Measurements from ENCODE around the gene SFTA2. TPM values are rescaled to one million over a fixed set of nuclear protein-coding genes. Genes with fewer than 3 reads are reported as not detected.
"Not testable (repeated sequence)": the region's sequence is repeated elsewhere in the genome, so short reads cannot be mapped to it uniquely, and the experiment has no call there.

Gene SFTA2
- polyA plus RNA-seq, 4 donors = 0.83 to 3.2 (median 1.6) TPM; not detected in 1

DNA sequence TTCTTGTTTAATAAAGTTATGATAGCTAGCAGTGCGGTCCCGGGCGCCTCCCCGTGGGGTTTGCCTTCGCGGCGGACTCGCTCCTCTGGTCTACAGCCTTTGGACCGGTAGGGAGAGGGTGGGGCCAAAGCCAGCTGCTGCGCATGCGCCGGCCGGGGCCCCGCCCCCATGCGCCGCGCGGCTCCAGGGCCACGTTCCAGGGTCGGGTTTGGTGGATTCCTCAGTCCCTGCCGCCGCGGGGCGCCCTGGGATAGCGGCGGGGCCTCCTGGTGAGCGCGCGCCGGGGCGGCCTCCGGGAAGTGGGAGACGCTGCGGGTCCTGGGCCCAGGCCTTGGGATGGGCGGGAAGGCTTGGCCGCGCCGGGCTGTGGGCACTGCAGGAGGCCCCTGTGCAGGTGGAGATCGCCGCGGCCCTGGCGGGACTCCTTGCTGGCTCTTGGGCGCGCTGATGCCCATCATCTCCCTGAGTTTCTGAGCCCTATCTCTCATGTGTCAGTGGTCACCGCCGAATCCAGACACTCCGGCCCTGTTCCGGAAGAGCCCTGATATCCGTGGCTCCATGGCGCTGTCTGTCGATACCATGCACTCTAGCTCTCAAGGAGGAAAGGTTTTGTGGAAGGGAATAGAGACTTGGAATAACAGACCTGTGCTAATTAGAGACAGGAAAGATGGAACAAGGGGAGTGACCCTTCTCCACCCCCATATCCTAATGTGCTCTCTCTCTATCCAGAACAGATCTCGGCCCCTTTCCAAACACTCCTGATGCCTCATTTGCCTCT lies 17.7 kb downstream of the SFTA2 start, which contains the start of gene VARS2:
Gene VARS2 (plus strand): TSS at position 163 of the 778 bp plus-strand sequence. CDS start 599 bp downstream, at position 762.
- WGBS, 3 donors = 0 to 1% (median 1%) methylated on average over 26 to 52 of the region's 52 CpGs
- Histone ChIP-seq H3K4me1 (ENCODE audit: control insufficient read depth in 3 of 3, insufficient read depth in 2 of 3, low read depth in 1 of 3, low read length in 2 of 3) (peaks cover 0 to 25% (median 0%) of the 10 kb centered on the region in 3 donors), H3K4me3 (ENCODE audit: low read depth in 1 of 3, low read length in 3 of 3) (peak within 1 kb of the TSS; percentile 51 to 74 (median 74)), H3K27ac (ENCODE audit: low read depth in 1 of 3, low read length in 2 of 3) (peak within 1 kb of the TSS; percentile 90 to 97 (median 92)), H3K36me3 (ENCODE audit: control insufficient read depth in 3 of 3, insufficient read depth in 2 of 3, low read depth in 1 of 3, low read length in 3 of 3) (peaks cover 0 to 63% (median 12%) of the 10 kb centered on the region in 3 donors), H3K27me3 (ENCODE audit: control insufficient read depth in 3 of 3, insufficient read depth in 3 of 3, low read length in 3 of 3) (no peaks in the 10 kb centered on the region), H3K9me3 (ENCODE audit: control insufficient read depth in 2 of 2, insufficient read depth in 1 of 2, low read depth in 1 of 2, low read length in 1 of 2) (no peaks in the 10 kb centered on the region)
- FAIRE-seq (no peak), DNase-seq (peak; percentile 96 to 99)

DNA sequence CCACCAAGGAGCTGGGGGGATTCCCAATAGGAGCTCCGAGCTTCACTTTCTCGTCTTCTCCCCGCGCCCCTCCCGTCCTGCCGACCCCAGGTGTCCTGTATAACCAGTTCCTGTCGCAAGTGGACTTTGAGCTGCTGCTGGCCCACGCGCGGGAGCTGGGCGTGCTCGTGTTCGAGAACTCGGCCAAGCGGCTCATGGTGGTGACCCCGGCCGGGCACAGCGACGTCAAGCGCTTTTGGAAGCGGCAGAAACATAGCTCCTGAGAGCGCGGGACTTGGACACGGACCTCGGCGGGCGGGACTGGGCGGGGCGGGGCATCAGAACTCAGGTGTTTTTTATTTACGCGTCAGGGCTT lies 18.3 kb downstream of the SFTA2 start:
- FAIRE-seq (no peak), DNase-seq (no peak)
- H3K4me3 ChIP-seq (ENCODE audit: low read depth in 1 of 3, low read length in 3 of 3) = peak overlapping the region; percentile 51 to 74 (median 60)
- H3K9me3 ChIP-seq (ENCODE audit: control insufficient read depth in 2 of 2, insufficient read depth in 1 of 2, low read depth in 1 of 2, low read length in 1 of 2) = no peaks in the 10 kb centered on the region
- WGBS, 3 donors = 1 to 7% (median 2%) methylated on average over 31 of the region's 31 CpGs
- H3K36me3 ChIP-seq (ENCODE audit: control insufficient read depth in 3 of 3, insufficient read depth in 2 of 3, low read depth in 1 of 3, low read length in 3 of 3) = peaks cover 0 to 58% (median 10%) of the 10 kb centered on the region in 3 donors
- H3K27ac ChIP-seq (ENCODE audit: low read depth in 1 of 3, low read length in 2 of 3) = peak overlapping the region; percentile 90 to 97 (median 91)
- H3K27me3 ChIP-seq (ENCODE audit: control insufficient read depth in 3 of 3, insufficient read depth in 3 of 3, low read length in 3 of 3) = no peaks in the 10 kb centered on the region
- H3K4me1 ChIP-seq (ENCODE audit: control insufficient read depth in 3 of 3, insufficient read depth in 2 of 3, low read depth in 1 of 3, low read length in 2 of 3) = peaks cover 0 to 31% (median under 1%) of the 10 kb centered on the region in 3 donors

DNA sequence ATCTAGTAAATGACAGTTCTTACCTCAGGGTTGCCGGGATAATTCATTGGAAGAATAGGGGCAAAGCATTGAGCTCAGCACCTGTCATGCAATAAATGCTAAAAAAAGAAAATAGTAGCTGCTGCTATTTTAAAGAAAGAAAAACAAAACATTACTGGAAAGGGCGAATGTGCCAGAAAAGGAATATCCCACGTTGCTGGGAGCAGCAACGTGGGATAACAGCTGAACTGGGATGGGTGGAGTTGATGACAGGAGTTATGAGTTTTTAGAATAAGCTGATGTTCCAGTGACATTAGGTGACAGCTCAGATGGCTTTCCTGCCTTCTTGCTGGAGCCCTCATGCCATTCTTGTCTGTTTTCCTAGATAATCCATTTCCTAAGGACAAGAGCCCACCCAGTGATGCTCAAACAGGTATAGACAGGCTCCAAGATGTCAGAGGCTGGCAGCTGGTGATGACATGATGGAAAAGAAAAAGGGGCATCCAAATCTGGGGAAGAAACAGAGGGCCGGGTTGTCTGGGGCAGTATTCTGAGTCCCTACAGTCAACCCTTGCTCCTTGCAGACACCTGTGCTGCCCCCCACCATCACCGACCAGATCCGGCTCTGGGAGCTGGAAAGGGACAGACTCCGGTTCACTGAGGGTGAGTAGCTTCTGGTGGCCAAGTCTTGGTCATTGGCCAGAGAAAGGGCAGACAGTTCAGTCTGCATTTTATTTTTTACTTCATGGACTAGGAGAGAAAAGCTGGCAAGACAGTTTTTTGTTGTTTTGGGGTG lies 19.0 kb downstream of the SFTA2 start:
- H3K4me3 ChIP-seq (ENCODE audit: low read depth in 1 of 3, low read length in 3 of 3) = no peak overlapping the region
- no peaks in the 10 kb centered on the region for H3K9me3 ChIP-seq (ENCODE audit: control insufficient read depth in 2 of 2, insufficient read depth in 1 of 2, low read depth in 1 of 2, low read length in 1 of 2)
- no peak for FAIRE-seq
- no peaks in the 10 kb centered on the region for H3K27me3 ChIP-seq (ENCODE audit: control insufficient read depth in 3 of 3, insufficient read depth in 3 of 3, low read length in 3 of 3)
- H3K36me3 ChIP-seq (ENCODE audit: control insufficient read depth in 3 of 3, insufficient read depth in 2 of 3, low read depth in 1 of 3, low read length in 3 of 3) = peaks cover 0 to 55% (median 5%) of the 10 kb centered on the region in 3 donors
- 78 to 85% (median 78%) methylated on average over 8 of the region's 8 CpGs for WGBS, 3 donors
- H3K27ac ChIP-seq (ENCODE audit: low read depth in 1 of 3, low read length in 2 of 3) = peak overlapping the region in 2 of 3 donors; percentile 91 to 97
- no peak for DNase-seq
- H3K4me1 ChIP-seq (ENCODE audit: control insufficient read depth in 3 of 3, insufficient read depth in 2 of 3, low read depth in 1 of 3, low read length in 2 of 3) = peaks cover 0 to 34% (median 3%) of the 10 kb centered on the region in 3 donors

DNA sequence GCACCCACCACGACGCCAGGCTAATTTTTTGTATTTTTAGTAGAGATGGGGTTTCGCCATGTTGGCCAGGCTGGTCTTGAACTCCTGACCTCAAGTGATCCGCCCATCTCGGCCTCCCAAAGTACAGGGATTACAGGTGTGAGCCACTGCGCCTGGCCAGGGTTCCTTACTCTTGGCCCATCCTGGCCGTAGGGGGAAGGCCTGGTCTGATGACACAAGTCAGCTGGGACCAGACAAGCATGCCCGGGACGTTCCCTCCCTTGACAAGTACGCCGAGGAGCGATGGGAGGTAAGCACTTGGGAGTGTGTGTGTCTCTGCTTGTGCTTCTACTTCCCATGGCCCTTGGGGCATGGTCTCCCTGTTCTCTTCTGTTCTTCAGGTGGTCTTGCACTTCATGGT lies 21.5 kb downstream of the SFTA2 start:
- not testable (repeated sequence) for H3K27ac ChIP-seq (ENCODE audit: low read depth in 1 of 3, low read length in 2 of 3); H3K27me3 ChIP-seq (ENCODE audit: control insufficient read depth in 3 of 3, insufficient read depth in 3 of 3, low read length in 3 of 3); DNase-seq; H3K9me3 ChIP-seq (ENCODE audit: control insufficient read depth in 2 of 2, insufficient read depth in 1 of 2, low read depth in 1 of 2, low read length in 1 of 2); FAIRE-seq; H3K4me3 ChIP-seq (ENCODE audit: low read depth in 1 of 3, low read length in 3 of 3)
- H3K4me1 ChIP-seq (ENCODE audit: control insufficient read depth in 3 of 3, insufficient read depth in 2 of 3, low read depth in 1 of 3, low read length in 2 of 3) = peaks cover 0 to 26% (median 3%) of the 10 kb centered on the region in 3 donors
- WGBS, 3 donors = 92 to 93% (median 92%) methylated on average over 12 of the region's 12 CpGs
- H3K36me3 ChIP-seq (ENCODE audit: control insufficient read depth in 3 of 3, insufficient read depth in 2 of 3, low read depth in 1 of 3, low read length in 3 of 3) = peaks cover 0 to 35% (median 2%) of the 10 kb centered on the region in 3 donors

DNA sequence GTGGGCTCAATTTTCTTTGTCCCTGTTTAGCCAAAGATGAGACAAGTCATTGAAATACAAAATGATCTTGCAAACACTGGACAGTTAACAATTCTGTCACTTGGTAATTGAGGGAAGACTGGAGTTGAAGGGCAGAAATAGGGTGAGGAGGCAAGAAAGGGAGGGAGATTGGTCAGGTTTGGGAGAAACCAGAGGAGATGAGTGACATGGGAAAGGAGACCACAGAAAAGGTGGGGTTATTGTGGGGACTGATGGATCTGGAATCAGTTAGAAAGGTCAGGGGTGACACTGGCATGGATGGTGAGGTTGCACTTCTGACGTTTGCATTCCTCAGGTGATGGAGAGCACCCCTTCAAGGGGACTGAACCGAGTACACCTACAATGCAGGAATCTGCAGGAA lies 23.3 kb downstream of the SFTA2 start:
- Histone ChIP-seq H3K9me3 (ENCODE audit: control insufficient read depth in 2 of 2, insufficient read depth in 1 of 2, low read depth in 1 of 2, low read length in 1 of 2) (no peaks in the 10 kb centered on the region), H3K4me1 (ENCODE audit: control insufficient read depth in 3 of 3, insufficient read depth in 2 of 3, low read depth in 1 of 3, low read length in 2 of 3) (peaks cover 0 to 17% (median 3%) of the 10 kb centered on the region in 3 donors), H3K4me3 (ENCODE audit: low read depth in 1 of 3, low read length in 3 of 3) (peak overlapping the region in 2 of 3 donors; percentile 68 to 73), H3K27ac (ENCODE audit: low read depth in 1 of 3, low read length in 2 of 3) (no peak overlapping the region), H3K36me3 (ENCODE audit: control insufficient read depth in 3 of 3, insufficient read depth in 2 of 3, low read depth in 1 of 3, low read length in 3 of 3) (peaks cover 0 to 32% (median 2%) of the 10 kb centered on the region in 3 donors), H3K27me3 (ENCODE audit: control insufficient read depth in 3 of 3, insufficient read depth in 3 of 3, low read length in 3 of 3) (no peaks in the 10 kb centered on the region)
- WGBS, 3 donors = 20 to 32% (median 27%) methylated on average over 2 of the region's 2 CpGs
- no peak for DNase-seq
- FAIRE-seq = no peak

DNA sequence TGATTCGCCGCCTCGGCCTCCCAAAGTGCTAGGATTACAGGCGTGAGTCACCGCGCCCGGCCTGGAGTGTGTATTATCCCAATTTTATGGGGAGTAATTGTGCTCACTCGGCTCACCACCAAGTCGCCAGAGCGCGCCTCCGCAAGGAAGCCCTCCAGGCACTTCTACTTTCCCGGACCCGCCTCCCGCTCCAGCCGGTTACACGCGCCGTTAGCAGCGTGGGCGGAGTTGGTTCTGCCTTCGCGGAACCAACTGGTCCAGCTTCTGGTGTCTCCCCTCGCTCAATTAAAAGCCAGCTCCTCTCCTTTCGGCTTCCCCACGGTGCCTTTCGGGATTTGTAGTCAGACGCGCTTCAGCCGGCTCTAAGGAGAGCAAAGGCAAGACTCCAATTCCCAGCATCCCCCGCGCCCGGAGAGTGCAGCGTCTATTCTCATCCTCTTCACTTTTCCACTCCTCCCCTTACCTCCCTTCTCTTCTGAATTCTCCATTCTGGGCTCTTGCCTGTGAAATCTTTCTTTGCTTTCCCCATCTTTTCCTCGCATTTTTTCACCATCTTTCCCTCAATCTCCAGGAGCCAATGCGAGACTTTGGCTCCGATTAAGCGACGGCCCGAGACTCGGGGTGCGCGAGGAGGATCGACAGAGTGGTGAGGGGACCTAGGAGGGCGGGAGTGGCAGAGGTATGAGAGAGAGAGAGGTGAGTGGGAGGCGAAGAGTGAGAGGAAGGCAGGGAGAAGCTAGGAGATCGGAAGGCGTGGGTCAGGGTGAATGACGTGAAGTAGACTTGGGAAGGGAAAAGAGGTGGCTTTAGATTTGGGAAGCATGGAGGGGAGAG lies 24.0 kb downstream of the SFTA2 start, which contains the start of gene GTF2H4:
Gene GTF2H4 (plus strand): TSS at position 450 of the 834 bp plus-strand sequence.
- Histone ChIP-seq H3K27ac (ENCODE audit: low read depth in 1 of 3, low read length in 2 of 3) (peak within 1 kb of the TSS in 2 of 3 donors; percentile 60 to 64), H3K9me3 (ENCODE audit: control insufficient read depth in 2 of 2, insufficient read depth in 1 of 2, low read depth in 1 of 2, low read length in 1 of 2) (no peaks in the 10 kb centered on the region), H3K4me1 (ENCODE audit: control insufficient read depth in 3 of 3, insufficient read depth in 2 of 3, low read depth in 1 of 3, low read length in 2 of 3) (peaks cover 0 to 10% (median 3%) of the 10 kb centered on the region in 3 donors), H3K36me3 (ENCODE audit: control insufficient read depth in 3 of 3, insufficient read depth in 2 of 3, low read depth in 1 of 3, low read length in 3 of 3) (peaks cover 0 to 27% (median 2%) of the 10 kb centered on the region in 3 donors), H3K27me3 (ENCODE audit: control insufficient read depth in 3 of 3, insufficient read depth in 3 of 3, low read length in 3 of 3) (no peaks in the 10 kb centered on the region), H3K4me3 (ENCODE audit: low read depth in 1 of 3, low read length in 3 of 3) (peak within 1 kb of the TSS; percentile 40 to 73 (median 68))
- FAIRE-seq (no peak), DNase-seq (peak; percentile 97 to 100)
- WGBS, 3 donors = 0 to 1% (median 1%) methylated on average over 49 of the region's 49 CpGs

DNA sequence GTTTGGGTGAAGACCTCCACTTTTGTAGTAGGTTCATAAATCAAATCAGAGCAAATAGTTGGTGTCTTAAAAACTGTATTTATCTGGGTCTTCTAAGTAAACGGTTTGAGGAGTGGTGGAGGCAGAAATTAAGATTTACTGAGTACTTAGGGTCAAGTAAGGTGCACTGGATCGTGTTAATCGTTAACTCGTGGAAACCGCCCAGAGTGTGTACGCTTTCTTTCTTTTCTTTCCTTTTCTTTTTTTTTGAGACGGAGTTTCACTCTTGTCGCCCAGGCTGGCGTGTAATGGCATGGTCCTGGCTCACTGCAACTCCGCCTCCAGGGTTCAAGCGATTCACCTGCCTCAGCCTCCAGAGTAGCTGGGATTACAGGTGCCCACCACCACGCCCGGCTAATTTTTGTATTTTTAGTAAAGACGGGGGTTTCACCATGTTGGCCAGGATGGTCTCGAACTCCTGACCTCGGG lies 24.6 kb downstream of the SFTA2 start:
- Histone ChIP-seq H3K36me3 (ENCODE audit: control insufficient read depth in 3 of 3, insufficient read depth in 2 of 3, low read depth in 1 of 3, low read length in 3 of 3) (peaks cover 0 to 23% (median 2%) of the 10 kb centered on the region in 3 donors), H3K4me3 (ENCODE audit: low read depth in 1 of 3, low read length in 3 of 3) (peak overlapping the region in 2 of 3 donors; percentile 68 to 73), H3K27ac (ENCODE audit: low read depth in 1 of 3, low read length in 2 of 3) (peak overlapping the region in 2 of 3 donors; percentile 60 to 64), H3K4me1 (ENCODE audit: control insufficient read depth in 3 of 3, insufficient read depth in 2 of 3, low read depth in 1 of 3, low read length in 2 of 3) (peaks cover 0 to 10% (median 3%) of the 10 kb centered on the region in 3 donors)
- H3K9me3 ChIP-seq (ENCODE audit: control insufficient read depth in 2 of 2, insufficient read depth in 1 of 2, low read depth in 1 of 2, low read length in 1 of 2); FAIRE-seq; H3K27me3 ChIP-seq (ENCODE audit: control insufficient read depth in 3 of 3, insufficient read depth in 3 of 3, low read length in 3 of 3): not testable (repeated sequence)
- peak; percentile 69 to 73 for DNase-seq
- WGBS, 3 donors = 8 to 35% (median 24%) methylated on average over 16 of the region's 16 CpGs

All from small intestine (tissue), 7 donors.